Smooth muscle cell (in vitro differentiated cells): ENCODE measurements around the gene JARID2. TPM values are rescaled to one million over a fixed set of nuclear protein-coding genes. Genes with fewer than 3 reads are reported as not detected.

Source experiments
- DNase-seq: peaks from one replicate; lab custom pipeline; 2025; ENCODE audit not compliant: unreplicated experiment; lab: John Stamatoyannopoulos, UW
- H2AFZ ChIP-seq: fragments of 200-600 bp; sonication (generic); 2 replicates; pipeline ENCODE4 v1.6.0; 2016; ENCODE audit warnings: antibody characterized with exemption, low read depth, mild to moderate bottlenecking
- H3F3A ChIP-seq: fragments of 200-600 bp; sonication (generic); 2 replicates; pipeline ENCODE4 v1.6.0; 2017; ENCODE audit warnings: antibody characterized with exemption, low read depth
- H3K27ac ChIP-seq: fragments of 200-600 bp; sonication (generic); 2 replicates; pipeline ENCODE4 v1.5.1; 2016; ENCODE audit warnings: low read depth, mild to moderate bottlenecking
- H3K27me3 ChIP-seq: fragments of 200-600 bp; sonication (generic); 2 replicates; pipeline ENCODE4 v1.6.1; 2016; ENCODE audit warnings: low read depth, mild to moderate bottlenecking
- H3K36me3 ChIP-seq: fragments of 200-600 bp; sonication (generic); 2 replicates; pipeline ENCODE4 v1.5.1; 2016; ENCODE audit warnings: low read depth
- H3K4me1 ChIP-seq: fragments of 200-600 bp; sonication (generic); 2 replicates; pipeline ENCODE4 v1.5.1; 2016; ENCODE audit warnings: low read depth
- H3K4me2 ChIP-seq: fragments of 200-600 bp; sonication (generic); 2 replicates; pipeline ENCODE4 v1.6.0; 2016; ENCODE audit warnings: mild to moderate bottlenecking
- H3K4me3 ChIP-seq: fragments of 200-600 bp; sonication (generic); 2 replicates; pipeline ENCODE4 v1.5.1; 2016; ENCODE audit warnings: mild to moderate bottlenecking
- H3K79me2 ChIP-seq: fragments of 200-600 bp; sonication (generic); 2 replicates; pipeline ENCODE4 v1.6.0; 2016; ENCODE audit warnings: low read depth, mild to moderate bottlenecking
- H3K9ac ChIP-seq: fragments of 200-600 bp; sonication (generic); 2 replicates; pipeline ENCODE4 v1.6.0; 2016; ENCODE audit warnings: low read depth
- H3K9me3 ChIP-seq: fragments of 200-600 bp; sonication (generic); replicated peaks from 2 replicates; pipeline ENCODE4 v1.5.1; 2016; ENCODE audit warnings: low read depth
- H4K20me1 ChIP-seq: fragments of 200-600 bp; sonication (generic); 2 replicates; pipeline ENCODE4 v1.6.0; 2016; ENCODE audit warnings: low read depth
- CTCF ChIP-seq: fragments of 200-600 bp; sonication (generic); IDR thresholded peaks from 2 replicates; pipeline ENCODE4 v1.5.1; 2017; ENCODE audit warnings: borderline replicate concordance, mild to moderate bottlenecking, antibody characterized with exemption; ENCODE audit not compliant: insufficient read depth, poor library complexity, severe bottlenecking
- WGBS: methylation state at CpG from one replicate; pipeline ENCODE4 v1.1.7; 2016; ENCODE audit warnings: low lambda C conversion rate; 5-methylcytosine and 5-hydroxymethylcytosine counted together
- polyA plus RNA-seq: library from polyadenylated mRNA; unstranded; fragments of >200 nt; fragmentation: Nextera tagmentation; extraction: Ambion mirVana; gene quantifications from 2 replicates; pipeline ENCODE4 v1.2.1, GENCODE V29; 2016
- total RNA-seq: library from RNA; depleted of rRNA; stranded (reverse); fragments of >200 nt; gene quantifications from 2 replicates; pipeline ENCODE4 v1.2.3, GENCODE V29; 2014

JARID2 gene
- total and polyA plus RNA-seq, 2 experiments from 2014 or later, result 5.2 to 10.2 TPM

- no peaks in the 10 kb centered on the region for H3F3A ChIP-seq
- no peak overlapping the region for H2AFZ ChIP-seq
- no peaks in the 10 kb centered on the region for H3K9me3 ChIP-seq
- H4K20me1 ChIP-seq, result peaks cover 99% of the 10 kb centered on the region
- H3K27me3 ChIP-seq, result no peaks in the 10 kb centered on the region
- no peak overlapping the region for H3K4me2 ChIP-seq
- peaks cover 77% of the 10 kb centered on the region for H3K79me2 ChIP-seq
- H3K27ac ChIP-seq, result no peak overlapping the region
- WGBS, result 91% methylated on average over 3 of the region's 3 CpGs
- no peak overlapping the region for H3K4me3 ChIP-seq
- peaks cover 33% of the 10 kb centered on the region for H3K4me1 ChIP-seq
- no peak for TF ChIP-seq CTCF
- DNase-seq, result no peak
- H3K9ac ChIP-seq, result no peak overlapping the region
- no peaks in the 10 kb centered on the region for H3K36me3 ChIP-seq
These were observed 94.3 kb downstream of the JARID2 start for GRCh38 chr6:15340105-15340601.

- H3K79me2 ChIP-seq, result peaks cover 77% of the 10 kb centered on the region
These were observed 94.9 kb downstream of the JARID2 start for GRCh38 chr6:15340775-15341174.

GRCh38 chr6:15341311-15342001 lies 95.6 kb downstream of the JARID2 start:
- Histone ChIP-seq H3F3A (no peaks in the 10 kb centered on the region), H3K9me3 (no peaks in the 10 kb centered on the region), H3K79me2 (peaks cover 80% of the 10 kb centered on the region), H3K9ac (no peak overlapping the region), H3K27me3 (no peaks in the 10 kb centered on the region), H3K4me1 (peaks cover 33% of the 10 kb centered on the region), H3K4me2 (no peak overlapping the region), H3K27ac (no peak overlapping the region), H3K36me3 (no peaks in the 10 kb centered on the region), H2AFZ (no peak overlapping the region), H3K4me3 (no peak overlapping the region), H4K20me1 (peaks cover 99% of the 10 kb centered on the region)
- 93% methylated on average over 3 of the region's 3 CpGs for WGBS
- no peak for DNase-seq
- no peak for TF ChIP-seq CTCF

More at GRCh38 chr6:15340775-15341174, 94.9 kb downstream of the JARID2 start:
- WGBS, result 81% methylated on average over 4 of the region's 4 CpGs
- no peak for TF ChIP-seq CTCF
- H3K27me3 ChIP-seq, result no peaks in the 10 kb centered on the region
- H3K4me2 ChIP-seq, result no peak overlapping the region
- no peak overlapping the region for H3K9ac ChIP-seq
- no peaks in the 10 kb centered on the region for H3F3A ChIP-seq
- DNase-seq, result no peak
- peaks cover 33% of the 10 kb centered on the region for H3K4me1 ChIP-seq
- no peaks in the 10 kb centered on the region for H3K9me3 ChIP-seq
- H2AFZ ChIP-seq, result no peak overlapping the region
- H3K4me3 ChIP-seq, result no peak overlapping the region
- H4K20me1 ChIP-seq, result peaks cover 99% of the 10 kb centered on the region
- H3K36me3 ChIP-seq, result no peaks in the 10 kb centered on the region
- no peak overlapping the region for H3K27ac ChIP-seq

GRCh38 chr6:15342114-15342513 lies 96.2 kb downstream of the JARID2 start:
- H3K36me3 ChIP-seq, result no peaks in the 10 kb centered on the region

More at GRCh38 chr6:15342114-15342513, 96.2 kb downstream of the JARID2 start:
- DNase-seq, result no peak
- Histone ChIP-seq H3K27me3 (no peaks in the 10 kb centered on the region), H3K9ac (no peak overlapping the region), H3K9me3 (no peaks in the 10 kb centered on the region), H3K4me2 (no peak overlapping the region), H4K20me1 (peaks cover 99% of the 10 kb centered on the region), H3K4me1 (peaks cover 28% of the 10 kb centered on the region), H3F3A (no peaks in the 10 kb centered on the region), H3K79me2 (peaks cover 80% of the 10 kb centered on the region), H3K27ac (no peak overlapping the region), H2AFZ (no peak overlapping the region), H3K4me3 (no peak overlapping the region)
- TF ChIP-seq CTCF, result no peak
- 83% methylated on average over 3 of the region's 3 CpGs for WGBS
